HG02763 (cell line): ENCODE data around the gene SPATA18.
"Not testable (repeated sequence)": the region's sequence is repeated elsewhere in the genome, so short reads cannot be mapped to it uniquely, and the experiment has no call there.

Experiments used
- ATAC-seq: cut with Tn5 transposase; IDR thresholded peaks from one replicate; pipeline ENCODE4 v1.9.1; 2021; ENCODE audit warnings: mild to moderate bottlenecking, moderate library complexity; ENCODE audit not compliant: unreplicated experiment

SPATA18 gene

GRCh38 chr4:52051615-52052474 is 741 bp downstream of the SPATA18 start:
- ATAC-seq, result peak; percentile 54

GRCh38 chr4:52052475-52052780 is 1.3 kb downstream of the SPATA18 start:
- peak; percentile 41 for ATAC-seq

DNA sequence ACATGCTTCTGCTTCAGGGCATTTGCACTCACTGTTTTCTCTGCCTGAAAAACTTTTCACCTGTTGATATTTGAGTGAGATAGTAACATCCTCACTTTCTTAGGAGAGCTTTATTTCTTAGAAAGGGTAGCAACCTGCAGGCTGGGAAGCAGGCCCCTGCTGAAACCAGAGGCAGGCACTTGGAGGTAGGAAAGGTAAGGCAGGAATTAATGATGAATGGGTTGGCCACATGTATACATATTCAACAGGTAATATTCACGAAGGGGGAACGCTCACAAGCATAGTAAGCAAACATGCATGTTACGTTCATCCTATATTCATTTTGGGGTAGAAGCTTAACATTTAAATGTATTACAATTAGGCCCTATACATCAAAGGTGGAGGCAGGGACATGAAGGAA is 3.1 kb downstream of the SPATA18 start:
- no peak for ATAC-seq

DNA sequence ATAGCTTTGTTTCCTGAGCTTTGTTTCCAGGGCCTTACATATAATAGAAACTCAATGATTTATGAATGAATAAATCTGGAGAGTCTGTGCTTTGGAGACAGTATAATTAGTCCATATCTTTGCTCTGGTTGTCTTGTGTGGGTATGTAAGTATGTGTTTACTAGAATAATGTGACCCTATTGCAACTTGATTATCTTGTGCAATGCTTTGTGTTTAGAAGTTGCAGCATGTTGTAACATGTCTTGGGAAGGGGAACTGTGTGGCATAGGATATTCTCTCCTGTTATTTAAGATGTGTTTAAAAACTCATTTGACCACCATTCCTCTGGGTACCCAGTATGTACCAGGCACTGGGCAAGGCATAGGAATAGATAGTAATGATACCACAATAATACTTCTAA is 6.1 kb downstream of the SPATA18 start:
- ATAC-seq, result no peak

- no peak for ATAC-seq
Measured at GRCh38 chr4:52058275-52058674, 7.2 kb downstream of the SPATA18 start.

GRCh38 chr4:52059372-52059771 is 8.3 kb downstream of the SPATA18 start:
- ATAC-seq, result no peak

DNA sequence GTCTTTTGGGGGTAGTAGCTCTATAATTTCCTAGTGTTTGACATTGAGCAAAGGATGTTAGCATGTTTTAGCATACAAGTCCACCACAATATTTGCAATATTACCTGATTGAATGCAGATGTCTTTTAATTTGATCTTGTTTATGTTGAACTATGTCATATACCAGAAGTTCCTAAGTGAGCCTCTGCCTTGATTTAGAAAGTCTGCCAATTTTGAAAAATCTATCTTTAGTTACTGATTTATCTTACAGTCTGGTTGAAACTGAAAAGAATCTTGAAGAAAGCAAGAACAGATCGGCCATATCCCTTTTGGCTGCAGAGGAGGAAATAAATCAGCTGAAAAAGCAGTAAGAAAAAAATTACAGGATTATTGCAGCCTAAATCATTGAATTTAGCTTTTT is 18.5 kb downstream of the SPATA18 start:
- ATAC-seq, result no peak

GRCh38 chr4:52071791-52072546 is 20.9 kb downstream of the SPATA18 start:
- no peak for ATAC-seq

- no peak for ATAC-seq
Measured at GRCh38 chr4:52076731-52077130, 25.6 kb downstream of the SPATA18 start.

DNA sequence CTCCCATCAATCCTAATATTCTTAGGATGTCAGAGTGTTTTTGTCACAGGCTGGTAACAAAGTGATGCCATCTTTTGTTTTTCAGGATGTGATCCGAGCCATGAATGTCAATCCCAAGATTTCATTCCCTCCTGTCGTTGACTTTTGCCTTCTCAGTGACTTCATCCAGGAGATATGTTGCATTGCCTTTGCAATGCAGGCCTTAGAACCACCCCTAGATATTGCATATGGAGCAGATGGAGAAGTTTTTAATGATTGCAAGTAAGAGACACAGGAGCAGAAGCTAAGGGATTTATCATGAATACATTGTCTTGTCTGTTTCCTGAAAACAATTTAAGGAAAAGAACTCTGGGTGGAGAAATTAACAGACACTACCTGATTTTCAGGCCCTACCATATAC is 28.6 kb downstream of the SPATA18 start:
- ATAC-seq, result no peak

DNA sequence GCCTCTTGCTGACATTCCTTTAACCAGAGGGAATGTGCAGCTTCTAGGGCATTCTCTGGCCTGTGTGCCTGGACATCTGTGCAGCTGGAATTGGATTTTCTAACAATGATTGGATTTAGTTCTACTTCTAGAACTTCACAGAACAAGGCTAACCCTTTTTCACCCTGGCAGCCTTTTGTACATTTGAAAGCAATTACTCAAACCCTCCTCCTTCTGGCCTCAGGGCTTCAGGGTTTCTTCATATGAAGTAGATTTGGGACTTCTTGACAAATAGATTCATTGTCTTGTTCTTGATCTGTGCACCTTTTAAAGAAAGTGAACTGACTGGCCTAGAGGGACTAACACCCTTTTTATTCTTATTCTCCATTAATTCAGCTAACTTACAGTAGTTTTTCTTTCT is 30.1 kb downstream of the SPATA18 start:
- ATAC-seq, result no peak

DNA sequence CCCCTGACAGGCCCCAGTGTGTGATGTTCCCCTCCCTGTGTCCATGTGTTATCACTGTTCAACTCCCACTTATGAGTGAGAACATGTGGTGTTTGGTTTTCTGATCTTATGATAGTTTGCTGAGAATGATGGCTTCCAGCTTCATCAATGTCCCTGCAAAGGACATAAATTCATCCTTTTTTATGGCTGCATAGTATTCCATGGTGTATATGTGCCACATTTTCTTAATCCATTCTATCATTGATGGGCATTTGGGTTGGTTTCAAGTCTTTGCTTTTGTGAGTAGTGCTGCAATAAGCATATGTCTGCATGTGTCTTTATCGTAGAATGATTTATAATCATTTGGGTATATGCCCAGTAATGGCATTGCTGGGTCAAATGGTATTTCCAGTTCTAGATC is 35.3 kb downstream of the SPATA18 start:
- ATAC-seq, result not testable (repeated sequence)

DNA sequence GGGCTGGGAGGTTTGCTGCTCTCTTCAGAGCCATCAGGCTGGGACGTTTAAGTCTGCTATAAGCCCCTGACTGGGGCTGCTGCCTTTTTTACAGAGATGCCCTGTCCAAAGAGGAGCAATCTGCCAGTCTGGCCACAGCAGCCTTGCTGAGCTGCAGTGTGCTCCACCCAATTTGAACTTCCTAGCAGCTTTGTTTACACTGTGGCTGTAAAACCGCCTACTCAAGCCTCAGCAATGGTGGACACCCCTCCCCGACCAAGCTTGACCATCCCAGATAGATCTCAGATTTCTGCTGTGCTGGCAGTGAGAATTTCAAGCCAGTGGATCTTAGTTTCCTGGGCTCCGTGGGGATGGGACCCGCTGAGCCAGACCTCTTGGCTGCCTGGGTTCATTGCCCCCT is 40.7 kb downstream of the SPATA18 start:
- ATAC-seq, result no peak

DNA sequence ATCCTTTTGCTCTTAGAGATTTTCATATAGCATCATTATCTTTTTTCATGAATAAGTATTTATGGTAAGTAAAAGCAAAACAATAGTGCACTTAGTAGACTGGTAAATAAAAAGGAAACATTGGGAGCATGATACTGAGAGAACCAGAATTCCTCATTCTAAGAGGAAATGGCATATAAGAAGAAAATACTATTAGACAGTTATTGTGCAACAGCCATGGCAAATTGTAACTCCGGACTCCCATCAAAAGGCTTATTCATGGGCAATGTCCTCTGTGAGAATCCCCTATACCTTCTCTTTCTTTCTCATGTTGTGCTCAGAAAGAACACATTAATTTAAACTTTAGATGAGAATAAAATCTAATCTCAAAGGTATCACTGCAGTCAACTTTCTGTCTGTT is 42.4 kb downstream of the SPATA18 start:
- no peak for ATAC-seq

- no peak for ATAC-seq
Measured at GRCh38 chr4:52094376-52095145, 43.5 kb downstream of the SPATA18 start.

DNA sequence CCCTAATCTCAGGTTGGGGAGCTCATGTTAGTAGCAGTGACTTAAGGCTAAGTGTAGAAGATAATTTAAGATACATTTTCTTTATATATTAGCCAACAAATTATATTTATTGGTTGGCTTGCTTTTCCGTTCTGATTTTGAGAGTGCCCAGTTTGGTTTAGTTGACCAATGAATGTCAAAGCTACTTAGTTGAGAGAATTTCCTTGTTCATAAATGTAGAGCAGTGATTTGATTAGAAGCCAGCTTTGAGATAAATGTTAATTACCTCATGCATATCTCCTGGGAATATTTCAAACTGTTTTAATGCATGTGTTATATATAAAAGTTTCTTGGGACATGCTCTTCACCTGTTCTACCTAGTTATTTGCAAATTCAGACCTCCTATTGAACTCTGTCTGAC is 44.3 kb downstream of the SPATA18 start:
- no peak for ATAC-seq

- ATAC-seq, result no peak
Measured at GRCh38 chr4:52096048-52096447, 44.9 kb downstream of the SPATA18 start.

GRCh38 chr4:52098618-52099017 is 47.5 kb downstream of the SPATA18 start:
- no peak for ATAC-seq

GRCh38 chr4:52099860-52100461 is 48.9 kb downstream of the SPATA18 start:
- ATAC-seq, result no peak

- ATAC-seq, result no peak
Measured at GRCh38 chr4:52102587-52102986, 51.5 kb downstream of the SPATA18 start.

DNA sequence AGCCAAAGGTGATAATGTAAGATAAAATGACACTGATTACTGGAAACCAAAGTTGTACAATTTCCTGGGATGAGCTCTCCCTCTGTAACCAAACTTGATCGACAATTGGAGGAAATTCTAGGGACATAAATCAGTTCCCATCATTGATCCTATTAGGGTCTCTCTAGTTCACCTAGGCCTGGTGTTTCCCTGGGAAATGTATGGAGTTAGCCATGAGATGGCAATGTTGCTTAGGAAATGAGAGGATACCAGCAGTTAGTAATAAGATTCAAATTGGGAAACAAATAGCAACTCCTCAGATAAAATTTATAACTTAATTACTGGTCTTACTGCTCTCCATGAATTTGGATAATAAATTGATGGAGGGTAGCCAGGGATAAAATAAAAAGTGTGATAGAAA is 52.2 kb downstream of the SPATA18 start:
- no peak for ATAC-seq
